HAP-1 (cell line): ENCODE results near the gene ARID3C.

ENCODE experiments used
- DNase-seq, 2 experiments: peaks; one replicate each; pipeline ENCODE4 v3.0.0-alpha.2; 2016 to 2020; ENCODE audit warnings: low spot score in 2 of 2
- H3K27me3 ChIP-seq: fragments of 250-450 bp; sonication (Bioruptor Pico); 2 replicates; pipeline ENCODE4 v1.5.1; 2020; ENCODE audit warnings: low read depth, mild to moderate bottlenecking, moderate library complexity
- H3K36me3 ChIP-seq: fragments of 250-450 bp; sonication (Bioruptor Pico); replicated peaks from 2 replicates; pipeline ENCODE4 v1.5.1; 2020; ENCODE audit warnings: mild to moderate bottlenecking
- H3K4me1 ChIP-seq: fragments of 250-450 bp; sonication (Bioruptor Pico); 2 replicates; pipeline ENCODE4 v1.5.1; 2020; ENCODE audit warnings: mild to moderate bottlenecking
- H3K4me3 ChIP-seq: fragments of 250-450 bp; sonication (Bioruptor Pico); 2 replicates; pipeline ENCODE4 v1.5.1; 2020; ENCODE audit warnings: mild to moderate bottlenecking, moderate library complexity
- H3K9me3 ChIP-seq: fragments of 250-450 bp; sonication (Bioruptor Pico); 2 replicates; pipeline ENCODE4 v1.5.1; 2020; ENCODE audit warnings: mild to moderate bottlenecking, moderate library complexity
- in situ Hi-C: fragments of 300-500 bp; cut with MboI; formaldehyde crosslinking; loops from 3 replicates; pipeline ENCODE4 v1.14.3; 2020; ENCODE audit warnings: low sequenced_read_pairs, inconsistent platforms, mixed read lengths

ARID3C gene

GRCh38 chr9:34627716-34628655 lies 880 bp downstream of the ARID3C start:
- no peaks in the 10 kb centered on the region for H3K36me3 ChIP-seq
- in situ Hi-C loops = no loop called here
- H3K27me3 ChIP-seq = peaks cover 55% of the 10 kb centered on the region
- DNase-seq = no peak
- no peaks in the 10 kb centered on the region for H3K4me1 ChIP-seq
- H3K4me3 ChIP-seq = no peak overlapping the region
- H3K9me3 ChIP-seq = no peaks in the 10 kb centered on the region

GRCh38 chr9:34625186-34625486 lies 3.7 kb downstream of the ARID3C start:
- Histone ChIP-seq H3K4me3 (no peak overlapping the region), H3K27me3 (peaks cover 48% of the 10 kb centered on the region)
- in situ Hi-C loops = no loop called here

GRCh38 chr9:34624475-34625185 lies 4.2 kb downstream of the ARID3C start:
- in situ Hi-C loops = no loop called here
- H3K36me3 ChIP-seq = no peaks in the 10 kb centered on the region
- no peak overlapping the region for H3K4me3 ChIP-seq
- H3K9me3 ChIP-seq = no peaks in the 10 kb centered on the region
- peaks cover 2% of the 10 kb centered on the region; the same call in 1 of the 2 replicates for H3K4me1 ChIP-seq
- DNase-seq = no peak
- H3K27me3 ChIP-seq = peaks cover 43% of the 10 kb centered on the region

More at GRCh38 chr9:34625186-34625486, 3.7 kb downstream of the ARID3C start:
- no peak for DNase-seq
- Histone ChIP-seq H3K9me3 (no peaks in the 10 kb centered on the region), H3K4me1 (no peaks in the 10 kb centered on the region), H3K36me3 (no peaks in the 10 kb centered on the region)

- in situ Hi-C loops = no loop called here
- DNase-seq = no peak
- Histone ChIP-seq H3K27me3 (peaks cover 33% of the 10 kb centered on the region), H3K4me1 (peaks cover 8% of the 10 kb centered on the region; the same call in 1 of the 2 replicates), H3K36me3 (no peaks in the 10 kb centered on the region), H3K9me3 (no peaks in the 10 kb centered on the region), H3K4me3 (no peak overlapping the region)
Observed at GRCh38 chr9:34623374-34624235, 5.3 kb downstream of the ARID3C start.

- Histone ChIP-seq H3K4me1 (peaks cover 8% of the 10 kb centered on the region; the same call in 1 of the 2 replicates), H3K4me3 (peak within 1 kb of the TSS; percentile 75), H3K36me3 (peaks cover 14% of the 10 kb centered on the region), H3K27me3 (0 out of 2 replicates have a peak, but pooled peaks cover 2% of the 10 kb centered on the region), H3K9me3 (no peaks in the 10 kb centered on the region)
- peak; percentile 95 to 96 for DNase-seq
- in situ Hi-C loops = no loop called here
Observed at GRCh38 chr9:34620061-34620994, 8.5 kb downstream of the ARID3C start, which contains the start of gene DCTN3. TSS of gene DCTN3 (minus strand) at chr9:34620495. CDS start at chr9:34620464, 31 bp downstream.

GRCh38 chr9:34615132-34615531 lies 13.7 kb downstream of the ARID3C start:
- peaks cover 25% of the 10 kb centered on the region for H3K4me1 ChIP-seq
- H3K4me3 ChIP-seq = no peak overlapping the region
- no peaks in the 10 kb centered on the region for H3K9me3 ChIP-seq
- no peak for DNase-seq
- in situ Hi-C loops = no loop called here
- H3K36me3 ChIP-seq = peaks cover 33% of the 10 kb centered on the region
- H3K27me3 ChIP-seq = no peaks in the 10 kb centered on the region

- in situ Hi-C loops = no loop called here
- no peaks in the 10 kb centered on the region for H3K9me3 ChIP-seq
- DNase-seq = peak; percentile 74 to 89
- no peaks in the 10 kb centered on the region for H3K27me3 ChIP-seq
- H3K4me3 ChIP-seq = peak overlapping the region; percentile 87
- H3K4me1 ChIP-seq = peaks cover 17% of the 10 kb centered on the region
- peaks cover 29% of the 10 kb centered on the region for H3K36me3 ChIP-seq
Observed at GRCh38 chr9:34612788-34613390, 16.0 kb downstream of the ARID3C start.

GRCh38 chr9:34611811-34612787 lies 16.8 kb downstream of the ARID3C start, which contains the start of gene RPP25L:
TSS of gene RPP25L (minus strand) at chr9:34612097. CDS start at chr9:34611296, 801 bp downstream.
- DNase-seq = peak; percentile 77 to 91
- Histone ChIP-seq H3K4me3 (peak within 1 kb of the TSS; percentile 87), H3K9me3 (no peaks in the 10 kb centered on the region), H3K4me1 (peaks cover 17% of the 10 kb centered on the region), H3K36me3 (peaks cover 23% of the 10 kb centered on the region; the same call in 1 of the 2 replicates), H3K27me3 (no peaks in the 10 kb centered on the region)
- in situ Hi-C loops = no loop called here

GRCh38 chr9:34611251-34611810 lies 17.5 kb downstream of the ARID3C start:
- Histone ChIP-seq H3K4me1 (peaks cover 17% of the 10 kb centered on the region), H3K4me3 (peak overlapping the region; percentile 87), H3K9me3 (no peaks in the 10 kb centered on the region), H3K27me3 (no peaks in the 10 kb centered on the region), H3K36me3 (peaks cover 23% of the 10 kb centered on the region; the same call in 1 of the 2 replicates)
- no peak for DNase-seq
- in situ Hi-C loops = no loop called here

- no peak for DNase-seq
- H3K36me3 ChIP-seq = peaks cover 19% of the 10 kb centered on the region; the same call in 1 of the 2 replicates
- in situ Hi-C loops = no loop called here
- peaks cover 17% of the 10 kb centered on the region for H3K4me1 ChIP-seq
- no peaks in the 10 kb centered on the region for H3K9me3 ChIP-seq
- H3K4me3 ChIP-seq = peak overlapping the region; percentile 87
- H3K27me3 ChIP-seq = no peaks in the 10 kb centered on the region
Observed at GRCh38 chr9:34610434-34611206, 18.2 kb downstream of the ARID3C start.
